Transverse colon (tissue), 3 donors: Measurements from ENCODE around the gene WDR86.

Experiments
- CTCF ChIP-seq, 5 experiments: fragments of 200-600 bp in 3 of 5; fragments of 450-650 bp in 2 of 5; sonication (generic) in 3 of 5; IDR thresholded peaks; 1 replicate in 2 of 5; 2 replicates in 3 of 5; pipeline ENCODE4 v1.5.1; 2016 to 2017; ENCODE audit warnings: antibody characterized with exemption in 5 of 5, inconsistent platforms in 3 of 5, mild to moderate bottlenecking in 2 of 5, moderate library complexity in 1 of 5
- EP300 ChIP-seq: sonication (generic); formaldehyde crosslinking; IDR thresholded peaks from one replicate; pipeline ENCODE4 v1.6.1; 2017; ENCODE audit warnings: antibody characterized with exemption, low read depth

DNA sequence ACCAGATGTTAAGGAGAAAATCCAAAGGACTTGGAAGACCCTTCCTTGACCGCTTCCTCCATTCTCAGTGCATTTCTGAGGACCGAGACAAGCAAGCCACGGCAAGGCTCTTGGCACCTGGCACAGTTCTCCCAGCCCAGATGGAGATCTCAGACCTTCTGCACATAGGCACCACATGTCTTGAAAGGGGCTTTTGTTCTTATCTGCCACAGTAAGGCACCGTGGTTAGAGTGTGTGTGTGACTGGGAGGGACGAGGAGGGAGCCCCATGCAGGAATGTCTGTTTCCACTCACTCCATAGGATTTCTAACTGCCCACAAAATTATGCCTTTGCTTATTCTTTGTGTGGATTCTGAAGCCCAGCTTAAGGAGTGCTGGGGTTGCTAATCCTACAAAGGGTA, 10.3 kb upstream of the WDR86 start:
- TF ChIP-seq CTCF (IDR thresholded peaks at IDR 0.05) (no peak), EP300 (no peak)
